Activated naive CD4-positive, alpha-beta T cell treated with anti-CD3 and anti-CD28 coated beads, Interleukin-2, amount 10 ng/mL, durations not matched to agents 7 days and 5 days (primary cell): ENCODE data around the gene PSMG3.
A peak's percentile ranks its signal among the peaks of the same experiment; 100 is the strongest.

ENCODE experiments used
- CTCF ChIA-PET: fragments of 350-600 bp; sonication (Branson Sonifier 250); formaldehyde crosslinking; loops from one replicate; lab custom pipeline; 2021; ENCODE audit warnings: antibody characterized with exemption; lab: Charles Lee
- DNase-seq: peaks from one replicate; pipeline ENCODE4 v3.0.0-alpha.2; 2020
- H3K27ac Mint-ChIP-seq: one replicate; pipeline ENCODE4 v1.8.0; 2021; ENCODE audit warnings: mild to moderate bottlenecking, moderate library complexity, mixed read lengths
- H3K27me3 Mint-ChIP-seq: one replicate; pipeline ENCODE4 v1.8.0; 2021; ENCODE audit warnings: mild to moderate bottlenecking, mixed read lengths
- H3K36me3 Mint-ChIP-seq: one replicate; pipeline ENCODE4 v1.8.0; 2021; ENCODE audit warnings: mixed read lengths
- H3K4me1 Mint-ChIP-seq: one replicate; pipeline ENCODE4 v1.8.0; 2021; ENCODE audit warnings: mixed read lengths
- H3K4me3 Mint-ChIP-seq: one replicate; pipeline ENCODE4 v1.8.0; 2021; ENCODE audit warnings: mild to moderate bottlenecking, moderate library complexity, mixed read lengths
- H3K9me3 Mint-ChIP-seq: one replicate; pipeline ENCODE4 v1.8.0; 2021; ENCODE audit warnings: mixed read lengths

PSMG3 gene

GRCh38 chr7:1562597-1563051 lies 7.2 kb downstream of the PSMG3 start:
- no peaks in the 10 kb centered on the region for H3K27me3 Mint-ChIP-seq
- no peak overlapping the region for H3K27ac Mint-ChIP-seq
- H3K4me3 Mint-ChIP-seq = no peak overlapping the region
- no peaks in the 10 kb centered on the region for H3K9me3 Mint-ChIP-seq
- DNase-seq = no peak
- CTCF ChIA-PET = no interaction called here
- H3K36me3 Mint-ChIP-seq = peaks cover 5% of the 10 kb centered on the region
- peaks cover 7% of the 10 kb centered on the region for H3K4me1 Mint-ChIP-seq

- CTCF ChIA-PET = no interaction called here
- Mint-ChIP-seq H3K27ac (no peak overlapping the region), H3K4me3 (no peak overlapping the region), H3K27me3 (no peaks in the 10 kb centered on the region), H3K36me3 (peaks cover 2% of the 10 kb centered on the region), H3K4me1 (peaks cover 4% of the 10 kb centered on the region), H3K9me3 (no peaks in the 10 kb centered on the region)
- DNase-seq = no peak
Observed at GRCh38 chr7:1562116-1562515, 7.7 kb downstream of the PSMG3 start.

- Mint-ChIP-seq H3K36me3 (peaks cover 1% of the 10 kb centered on the region), H3K9me3 (no peaks in the 10 kb centered on the region), H3K27me3 (no peaks in the 10 kb centered on the region), H3K4me1 (peaks cover 2% of the 10 kb centered on the region), H3K4me3 (no peak overlapping the region), H3K27ac (no peak overlapping the region)
- CTCF ChIA-PET = no interaction called here
- no peak for DNase-seq
Observed at GRCh38 chr7:1561036-1561940, 8.5 kb downstream of the PSMG3 start.

- DNase-seq = no peak
- Mint-ChIP-seq H3K27me3 (no peaks in the 10 kb centered on the region), H3K27ac (no peak overlapping the region), H3K4me1 (peaks cover 3% of the 10 kb centered on the region), H3K4me3 (no peak overlapping the region), H3K36me3 (no peaks in the 10 kb centered on the region), H3K9me3 (no peaks in the 10 kb centered on the region)
- CTCF ChIA-PET = no interaction called here
Observed at GRCh38 chr7:1560620-1561031, 9.2 kb downstream of the PSMG3 start.

DNA sequence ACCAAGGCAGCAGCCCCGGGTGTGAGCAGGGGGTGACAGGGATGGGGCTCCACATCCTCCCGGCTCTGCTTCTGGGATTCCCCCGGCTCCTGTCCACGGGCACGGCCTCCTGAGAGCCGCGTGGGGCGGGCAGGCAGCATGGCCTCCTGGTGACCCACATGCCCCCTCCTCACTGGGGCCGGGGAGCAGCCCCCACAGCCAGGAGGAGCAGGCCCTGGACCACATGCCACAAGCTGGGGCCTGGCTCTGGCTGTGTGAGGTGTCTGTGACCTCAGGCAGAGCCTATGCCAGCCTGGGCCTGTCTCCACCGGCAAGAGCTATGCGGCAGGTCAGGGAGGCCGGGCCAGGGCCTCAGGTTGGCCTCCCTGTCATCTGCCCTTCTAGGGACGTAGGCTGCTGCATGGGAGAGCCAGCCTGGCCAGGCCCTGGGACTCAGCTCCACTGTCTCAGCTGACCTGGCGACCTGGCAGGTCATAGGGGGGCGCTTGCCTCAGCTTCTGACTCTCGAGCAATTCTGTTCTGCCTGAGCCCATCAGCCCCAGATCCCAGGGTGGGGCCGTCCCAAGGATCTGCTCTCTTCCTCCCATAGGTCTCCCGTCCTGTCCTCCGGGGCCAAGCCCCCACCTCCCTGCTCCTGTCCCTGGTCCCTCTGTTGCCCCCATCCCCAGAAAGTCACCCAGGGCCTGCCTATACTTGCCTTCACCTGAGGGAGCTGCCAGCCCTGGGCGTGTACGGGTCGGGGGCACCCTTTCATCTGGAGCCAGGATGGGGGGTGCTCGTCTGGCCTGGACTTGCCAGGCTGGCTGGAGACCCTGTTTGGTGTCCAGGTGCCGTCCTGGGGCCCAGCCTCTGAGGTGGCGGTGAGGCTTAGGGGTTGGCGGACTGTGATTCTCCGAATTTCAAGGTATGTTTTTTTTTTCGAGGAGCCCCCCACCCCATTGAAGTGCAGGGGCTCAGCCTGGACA lies 9.9 kb downstream of the PSMG3 start:
- Mint-ChIP-seq H3K27ac (no peak overlapping the region), H3K27me3 (peaks cover 1% of the 10 kb centered on the region), H3K36me3 (no peaks in the 10 kb centered on the region), H3K4me3 (no peak overlapping the region), H3K9me3 (no peaks in the 10 kb centered on the region), H3K4me1 (peaks cover 3% of the 10 kb centered on the region)
- CTCF ChIA-PET = no interaction called here
- no peak for DNase-seq

- H3K4me3 Mint-ChIP-seq = no peak overlapping the region
- no peaks in the 10 kb centered on the region for H3K9me3 Mint-ChIP-seq
- H3K27ac Mint-ChIP-seq = no peak overlapping the region
- no peak for DNase-seq
- peaks cover 3% of the 10 kb centered on the region for H3K4me1 Mint-ChIP-seq
- peaks cover 4% of the 10 kb centered on the region for H3K27me3 Mint-ChIP-seq
- CTCF ChIA-PET = no interaction called here
- no peaks in the 10 kb centered on the region for H3K36me3 Mint-ChIP-seq
Observed at GRCh38 chr7:1558841-1559625, 10.8 kb downstream of the PSMG3 start.

- CTCF ChIA-PET = interaction anchor here (1.2 kb wide), 1 partner anchor 53 kb away, joined by 3 read pairs; no protein-coding TSS in a partner anchor
- no peak overlapping the region for H3K4me3 Mint-ChIP-seq
- no peak overlapping the region for H3K27ac Mint-ChIP-seq
- no peaks in the 10 kb centered on the region for H3K36me3 Mint-ChIP-seq
- DNase-seq = no peak
- H3K4me1 Mint-ChIP-seq = peaks cover 3% of the 10 kb centered on the region
- no peaks in the 10 kb centered on the region for H3K9me3 Mint-ChIP-seq
- peaks cover 4% of the 10 kb centered on the region for H3K27me3 Mint-ChIP-seq
Observed at GRCh38 chr7:1558181-1558811, 11.5 kb downstream of the PSMG3 start.

GRCh38 chr7:1557771-1558170 lies 12.1 kb downstream of the PSMG3 start:
- H3K27me3 Mint-ChIP-seq = peaks cover 4% of the 10 kb centered on the region
- H3K4me1 Mint-ChIP-seq = peaks cover 3% of the 10 kb centered on the region
- H3K4me3 Mint-ChIP-seq = no peak overlapping the region
- no peaks in the 10 kb centered on the region for H3K9me3 Mint-ChIP-seq
- CTCF ChIA-PET = interaction anchor here (1.2 kb wide), 1 partner anchor 53 kb away, joined by 3 read pairs; no protein-coding TSS in a partner anchor
- no peak for DNase-seq
- no peak overlapping the region for H3K27ac Mint-ChIP-seq
- H3K36me3 Mint-ChIP-seq = no peaks in the 10 kb centered on the region

DNA sequence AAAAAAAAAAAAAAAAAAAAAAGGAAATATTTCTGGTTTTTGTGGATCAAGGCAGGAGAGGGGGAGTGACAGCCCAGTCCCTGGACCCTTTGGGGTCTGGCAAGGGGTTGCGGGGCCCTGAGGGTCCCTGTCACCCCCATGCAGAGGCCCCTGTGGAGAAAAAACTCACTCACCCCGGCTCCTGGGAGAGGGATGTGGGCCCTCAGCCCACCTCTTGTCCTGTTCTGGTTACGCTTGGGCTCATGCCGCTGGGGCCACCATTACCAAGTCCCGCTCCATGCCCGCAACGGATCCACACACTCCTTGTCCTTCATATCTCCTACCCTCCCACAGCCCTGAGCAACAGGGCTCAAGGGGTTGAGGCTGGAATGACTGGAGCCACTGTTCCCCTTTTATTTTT lies 12.8 kb downstream of the PSMG3 start:
- peaks cover 3% of the 10 kb centered on the region for H3K4me1 Mint-ChIP-seq
- H3K36me3 Mint-ChIP-seq = no peaks in the 10 kb centered on the region
- no peak overlapping the region for H3K27ac Mint-ChIP-seq
- DNase-seq = no peak
- peaks cover 4% of the 10 kb centered on the region for H3K27me3 Mint-ChIP-seq
- H3K9me3 Mint-ChIP-seq = no peaks in the 10 kb centered on the region
- CTCF ChIA-PET = interaction anchor here (1.2 to 1.8 kb wide), 2 partner anchors 22 to 53 kb away, joined by 3 to 6 read pairs; partner anchors contain the start of gene INTS1
- H3K4me3 Mint-ChIP-seq = no peak overlapping the region

- H3K27me3 Mint-ChIP-seq = peaks cover 4% of the 10 kb centered on the region
- peaks cover 3% of the 10 kb centered on the region for H3K4me1 Mint-ChIP-seq
- no peaks in the 10 kb centered on the region for H3K36me3 Mint-ChIP-seq
- CTCF ChIA-PET = interaction anchor here (0.7 to 1.8 kb wide), 6 partner anchors 14 to 481 kb away, joined by 3 to 6 read pairs (median 3); partner anchors contain the start of gene INTS1
- peak; percentile 71 for DNase-seq
- no peak within 1 kb of the TSS for H3K4me3 Mint-ChIP-seq
- no peaks in the 10 kb centered on the region for H3K9me3 Mint-ChIP-seq
- H3K27ac Mint-ChIP-seq = no peak within 1 kb of the TSS
Observed at GRCh38 chr7:1555813-1556543, 13.9 kb downstream of the PSMG3 start, which contains the start of gene TMEM184A. Gene TMEM184A, minus strand, starts transcription at chr7:1556205. Its CDS starts 721 bp downstream, at chr7:1555484.

- H3K27ac Mint-ChIP-seq = no peak overlapping the region
Observed at GRCh38 chr7:1555046-1555812, 14.6 kb downstream of the PSMG3 start.

More at GRCh38 chr7:1555046-1555812, 14.6 kb downstream of the PSMG3 start:
- no peak for DNase-seq
- H3K4me1 Mint-ChIP-seq = peaks cover 3% of the 10 kb centered on the region
- H3K36me3 Mint-ChIP-seq = no peaks in the 10 kb centered on the region
- CTCF ChIA-PET = interaction anchor here (1.2 to 1.8 kb wide), 4 partner anchors 15 to 51 kb away, joined by 3 to 6 read pairs (median 4); partner anchors contain the start of gene INTS1
- H3K9me3 Mint-ChIP-seq = no peaks in the 10 kb centered on the region
- no peak overlapping the region for H3K4me3 Mint-ChIP-seq
- H3K27me3 Mint-ChIP-seq = peaks cover 4% of the 10 kb centered on the region
